Upper lobe of right lung (tissue), 1 donor: ENCODE results near the gene MED25. TPM values are rescaled to one million over a fixed set of nuclear protein-coding genes. Genes with fewer than 3 reads are reported as not detected.

ENCODE experiments used
- ATAC-seq: fragments of 200-7000 bp; cut with Tn5 transposase; one replicate; pipeline ENCODE4 v1.9.1; 2020; ENCODE audit warnings: mild to moderate bottlenecking, moderate library complexity
- DNase-seq: peaks from one replicate; pipeline ENCODE4 v3.0.0-alpha.2; 2020
- H3K27ac ChIP-seq: fragments of 200-600 bp; one replicate; pipeline ENCODE4 v1.8.0; 2022
- H3K27me3 ChIP-seq: fragments of 200-600 bp; one replicate; pipeline ENCODE4 v1.8.0; 2022; ENCODE audit warnings: mild to moderate bottlenecking
- H3K36me3 ChIP-seq: fragments of 200-600 bp; one replicate; pipeline ENCODE4 v1.8.0; 2022
- H3K4me1 ChIP-seq: fragments of 200-600 bp; one replicate; pipeline ENCODE4 v1.8.0; 2022
- H3K4me3 ChIP-seq: fragments of 200-600 bp; one replicate; pipeline ENCODE4 v1.8.0; 2022; ENCODE audit warnings: mild to moderate bottlenecking
- H3K9me3 ChIP-seq: fragments of 200-600 bp; one replicate; pipeline ENCODE4 v1.8.0; 2022
- intact Hi-C: fragments of 100-400 bp; cut with DNase I; formaldehyde crosslinking; loops from one replicate; pipeline ENCODE4 v1.11.0; 2022
- total RNA-seq: library from RNA; stranded (reverse); fragmentation: NEBNext Ultra II Directional; extraction: Animal tissue kit (Norgen Biotek cat#: 25700); gene quantifications from one replicate; pipeline ENCODE4 v1.2.1, GENCODE V29; 2021
- TF ChIP-seq, protein P1 (sequence below): fragments of 200-600 bp; IDR thresholded peaks from one replicate; pipeline ENCODE4 v1.8.0; 2022; ENCODE audit warnings: antibody characterized with exemption
- donor health status: DM: no; HTN: yes; CAD: no; lungs with severe emphysema.

The MED25 gene
- total RNA-seq, 1 donor from 2014 or later, result 45.9 TPM

DNA sequence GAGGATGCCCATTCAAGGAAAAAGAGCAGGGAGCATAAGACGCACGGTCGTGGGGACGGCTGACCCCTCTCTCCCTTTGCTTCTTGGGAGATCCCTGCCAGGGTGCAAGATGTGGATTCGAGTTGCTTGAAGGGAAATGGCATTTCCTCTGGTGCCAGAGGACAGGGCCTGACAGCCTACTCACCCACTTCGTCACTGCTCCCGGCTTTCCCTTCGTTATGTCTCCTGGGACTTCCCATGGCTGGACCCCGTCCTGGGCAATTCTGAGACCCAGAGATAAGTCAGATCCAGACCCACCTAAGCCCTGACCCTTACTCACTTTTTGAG, 60.6 kb downstream of the MED25 start:
- Histone ChIP-seq H3K27me3 (no peaks in the 10 kb centered on the region), H3K9me3 (no peaks in the 10 kb centered on the region), H3K27ac (no peak overlapping the region), H3K36me3 (peaks cover 51% of the 10 kb centered on the region), H3K4me3 (peak overlapping the region; percentile 82), H3K4me1 (peaks cover 22% of the 10 kb centered on the region)
- ATAC-seq, result no peak
- no peak for DNase-seq
- TF ChIP-seq, protein P1, sequence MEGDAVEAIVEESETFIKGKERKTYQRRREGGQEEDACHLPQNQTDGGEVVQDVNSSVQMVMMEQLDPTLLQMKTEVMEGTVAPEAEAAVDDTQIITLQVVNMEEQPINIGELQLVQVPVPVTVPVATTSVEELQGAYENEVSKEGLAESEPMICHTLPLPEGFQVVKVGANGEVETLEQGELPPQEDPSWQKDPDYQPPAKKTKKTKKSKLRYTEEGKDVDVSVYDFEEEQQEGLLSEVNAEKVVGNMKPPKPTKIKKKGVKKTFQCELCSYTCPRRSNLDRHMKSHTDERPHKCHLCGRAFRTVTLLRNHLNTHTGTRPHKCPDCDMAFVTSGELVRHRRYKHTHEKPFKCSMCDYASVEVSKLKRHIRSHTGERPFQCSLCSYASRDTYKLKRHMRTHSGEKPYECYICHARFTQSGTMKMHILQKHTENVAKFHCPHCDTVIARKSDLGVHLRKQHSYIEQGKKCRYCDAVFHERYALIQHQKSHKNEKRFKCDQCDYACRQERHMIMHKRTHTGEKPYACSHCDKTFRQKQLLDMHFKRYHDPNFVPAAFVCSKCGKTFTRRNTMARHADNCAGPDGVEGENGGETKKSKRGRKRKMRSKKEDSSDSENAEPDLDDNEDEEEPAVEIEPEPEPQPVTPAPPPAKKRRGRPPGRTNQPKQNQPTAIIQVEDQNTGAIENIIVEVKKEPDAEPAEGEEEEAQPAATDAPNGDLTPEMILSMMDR, result no peak
- intact Hi-C loops, result no loop called here

DNA sequence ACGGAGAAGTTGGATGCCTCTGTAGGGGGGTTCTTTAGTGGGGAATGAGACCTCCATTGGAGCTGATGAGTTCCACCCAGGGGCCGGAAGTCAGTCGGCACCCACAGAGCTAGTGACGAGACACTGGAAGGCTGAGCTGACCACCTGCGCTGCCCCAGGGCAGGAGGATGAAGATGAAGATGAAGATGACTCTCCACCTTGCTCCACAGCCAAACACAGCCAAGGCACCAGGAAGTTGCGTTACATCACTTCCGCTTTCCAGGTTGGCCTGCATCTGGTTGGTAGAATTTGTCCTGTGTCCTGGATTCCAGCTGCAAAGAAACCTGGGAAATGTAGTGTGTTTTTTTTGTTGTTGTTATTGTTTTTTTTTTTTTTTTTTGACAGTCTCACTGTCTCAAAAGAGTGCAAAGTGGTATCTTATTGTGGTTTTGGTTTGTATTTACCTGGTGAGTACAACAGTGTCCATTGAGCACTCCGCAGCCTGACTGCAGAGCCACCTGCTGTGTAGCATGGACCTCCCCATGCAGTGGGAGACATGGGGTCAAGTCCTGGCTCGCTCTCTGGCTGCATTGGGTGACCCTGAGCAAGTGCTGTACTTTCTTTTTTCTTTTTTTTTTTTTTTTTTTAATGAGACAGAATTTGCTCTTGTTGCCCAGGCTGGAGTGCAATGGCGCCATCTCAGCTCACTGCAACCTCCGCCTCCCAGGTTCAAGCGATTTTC, 61.3 kb downstream of the MED25 start:
- H3K9me3 ChIP-seq, result no peaks in the 10 kb centered on the region
- no peak overlapping the region for H3K27ac ChIP-seq
- H3K4me3 ChIP-seq, result no peak overlapping the region
- intact Hi-C loops, result no loop called here
- H3K36me3 ChIP-seq, result peaks cover 58% of the 10 kb centered on the region
- H3K4me1 ChIP-seq, result peaks cover 22% of the 10 kb centered on the region
- ATAC-seq, result no peak
- TF ChIP-seq, protein P1, result no peak
- no peak for DNase-seq
- no peaks in the 10 kb centered on the region for H3K27me3 ChIP-seq

DNA sequence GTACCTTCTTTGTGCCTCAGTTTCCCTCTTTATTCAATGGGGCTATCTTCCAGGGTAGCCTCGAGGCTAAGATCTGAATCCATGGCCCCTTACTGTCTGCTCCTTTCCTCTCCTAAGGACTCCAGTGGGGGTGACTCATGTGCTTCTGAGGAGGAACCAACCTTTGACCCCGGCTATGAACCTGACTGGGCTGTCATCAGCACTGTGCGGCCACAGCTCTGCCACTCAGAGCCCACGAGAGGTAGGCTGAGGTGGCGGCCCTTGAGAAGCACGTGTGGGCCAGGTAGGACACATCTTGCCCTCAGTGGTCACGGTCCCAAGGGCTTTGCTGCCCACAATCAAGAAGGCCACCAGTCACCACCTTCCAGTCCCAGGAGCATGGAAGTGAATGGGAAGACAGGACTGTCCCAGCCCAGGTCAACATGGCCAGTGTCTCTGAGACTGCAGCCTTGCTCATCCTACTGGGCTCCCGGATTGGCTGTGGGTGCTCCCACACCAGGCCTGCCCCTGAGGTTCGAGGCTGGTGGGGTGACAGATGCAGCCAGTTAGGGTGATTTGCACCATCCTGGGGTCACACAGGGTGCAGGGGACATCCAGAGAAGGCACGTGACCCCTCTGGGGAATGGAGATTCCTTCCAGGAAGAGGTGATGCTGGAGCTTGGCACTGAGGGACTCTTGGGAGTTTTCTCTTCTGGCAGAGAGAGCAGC, 62.2 kb downstream of the MED25 start:
- Histone ChIP-seq H3K27ac (no peak overlapping the region), H3K9me3 (no peaks in the 10 kb centered on the region), H3K27me3 (no peaks in the 10 kb centered on the region), H3K4me1 (peaks cover 18% of the 10 kb centered on the region), H3K36me3 (peaks cover 67% of the 10 kb centered on the region), H3K4me3 (no peak overlapping the region)
- intact Hi-C loops, result no loop called here
- TF ChIP-seq, protein P1, result no peak
- ATAC-seq (no peak), DNase-seq (no peak)

DNA sequence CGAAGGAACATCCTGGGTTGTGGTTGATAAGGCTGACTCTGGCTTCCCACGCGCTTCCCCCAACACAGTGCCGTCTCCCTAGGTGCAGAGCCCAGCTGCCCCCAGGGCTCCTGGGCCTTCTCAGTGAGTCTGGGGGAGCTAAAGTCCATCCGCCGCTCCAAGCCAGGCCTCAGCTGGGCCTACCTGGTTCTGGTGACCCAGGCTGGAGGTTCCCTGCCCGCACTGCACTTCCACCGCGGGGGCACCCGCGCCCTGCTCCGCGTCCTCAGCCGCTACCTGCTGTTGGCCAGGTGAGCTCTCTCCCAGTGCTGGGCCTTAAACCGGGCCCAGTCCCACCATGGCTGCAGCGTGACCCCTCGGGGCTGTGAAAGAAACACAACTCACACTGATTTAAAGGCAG, 63.1 kb downstream of the MED25 start:
- no peak overlapping the region for H3K27ac ChIP-seq
- ATAC-seq (no peak), DNase-seq (peak; percentile 62)
- H3K4me3 ChIP-seq, result no peak overlapping the region
- peaks cover 72% of the 10 kb centered on the region for H3K36me3 ChIP-seq
- H3K9me3 ChIP-seq, result no peaks in the 10 kb centered on the region
- TF ChIP-seq, protein P1, result no peak
- H3K27me3 ChIP-seq, result no peaks in the 10 kb centered on the region
- intact Hi-C loops, result no loop called here
- H3K4me1 ChIP-seq, result peaks cover 14% of the 10 kb centered on the region

DNA sequence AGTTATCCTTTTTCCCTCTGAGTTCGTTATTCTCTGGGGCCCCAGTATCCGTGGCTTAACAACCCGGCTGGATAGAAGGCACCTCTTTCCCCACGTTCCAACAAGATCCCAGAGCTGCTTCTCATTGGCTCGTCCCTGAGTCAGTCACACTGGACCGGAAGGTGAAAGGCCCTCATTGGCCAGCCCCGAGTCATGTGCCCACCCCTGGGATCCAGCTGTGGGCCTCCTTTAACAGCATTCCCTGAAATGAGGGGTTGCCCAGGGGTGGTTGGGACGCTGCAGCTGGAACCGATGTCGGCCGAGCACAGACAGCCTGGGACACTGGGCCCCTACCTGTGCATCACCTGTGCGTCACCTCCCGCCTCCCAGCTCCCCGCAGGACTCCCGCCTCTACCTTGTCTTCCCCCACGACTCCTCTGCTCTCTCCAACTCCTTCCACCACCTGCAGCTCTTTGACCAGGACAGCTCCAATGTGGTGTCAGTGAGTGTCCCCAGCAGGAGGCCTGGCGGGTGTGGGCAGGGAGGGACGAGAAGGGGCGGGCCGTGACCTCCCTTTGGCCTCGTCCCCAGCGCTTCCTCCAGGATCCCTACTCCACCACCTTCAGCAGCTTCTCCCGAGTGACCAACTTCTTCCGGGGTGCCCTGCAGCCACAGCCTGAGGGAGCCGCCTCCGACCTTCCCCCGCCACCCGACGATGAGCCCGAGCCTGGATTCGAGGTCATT, 63.7 kb downstream of the MED25 start:
- H3K4me3 ChIP-seq, result no peak overlapping the region
- no peaks in the 10 kb centered on the region for H3K27me3 ChIP-seq
- H3K4me1 ChIP-seq, result peaks cover 14% of the 10 kb centered on the region
- intact Hi-C loops, result no loop called here
- DNase-seq (peak; percentile 61), ATAC-seq (no peak)
- TF ChIP-seq, protein P1, result no peak
- no peak overlapping the region for H3K27ac ChIP-seq
- no peaks in the 10 kb centered on the region for H3K9me3 ChIP-seq
- H3K36me3 ChIP-seq, result peaks cover 72% of the 10 kb centered on the region
